Naive thymus-derived CD8-positive, alpha-beta T cell (primary cell): Measurements from ENCODE around the gene CD248. TPM values are rescaled to one million over a fixed set of nuclear protein-coding genes. Genes with fewer than 3 reads are reported as not detected.
"Not testable (repeated sequence)": the region's sequence is repeated elsewhere in the genome, so short reads cannot be mapped to it uniquely, and the experiment has no call there.

Experiments used
- ATAC-seq, 2 donors: fragments of 150-1000 bp; cut with Tn5 transposase in 1 of 2; sonication (Bioruptor Pico), chemical (Tn5 transposase) in 1 of 2; 1 replicate in 1 of 2; 2 replicates in 1 of 2; pipeline ENCODE4 v1.10.0; 2021; ENCODE audit warnings: mild to moderate bottlenecking in 2 of 2, moderate library complexity in 2 of 2
- POLR2A ChIA-PET: fragments of 350-600 bp; sonication (Branson Sonifier 250); formaldehyde crosslinking; loops from one replicate; lab custom pipeline; 2021; ENCODE audit warnings: antibody characterized with exemption; lab: Charles Lee
- DNase-seq, 10 donors: peaks; one replicate each; pipeline versions ENCODE4 v3.0.0 to v3.0.0-alpha.2; 2020 to 2022
- H3K27ac Mint-ChIP-seq, 10 donors: one replicate each; pipeline ENCODE4 v1.8.0; 2020 to 2022; ENCODE audit warnings: mild to moderate bottlenecking in 10 of 10, mixed read lengths in 10 of 10, moderate library complexity in 4 of 10, inconsistent platforms in 1 of 10
- H3K27me3 Mint-ChIP-seq, 5 donors: one replicate each; pipeline ENCODE4 v1.8.0; 2021 to 2022; ENCODE audit warnings: mixed read lengths in 5 of 5
- H3K36me3 Mint-ChIP-seq, 3 donors: one replicate each; pipeline ENCODE4 v1.8.0; 2020 to 2022; ENCODE audit warnings: mixed read lengths in 3 of 3, mild to moderate bottlenecking in 2 of 3, inconsistent platforms in 1 of 3
- H3K4me1 Mint-ChIP-seq, 4 donors: one replicate each; pipeline ENCODE4 v1.8.0; 2021 to 2022; ENCODE audit warnings: mixed read lengths in 4 of 4
- H3K4me3 Mint-ChIP-seq, 10 donors: one replicate each; pipeline ENCODE4 v1.8.0; 2020 to 2022; ENCODE audit warnings: mild to moderate bottlenecking in 10 of 10, mixed read lengths in 10 of 10, moderate library complexity in 6 of 10, inconsistent platforms in 1 of 10
- H3K9me3 Mint-ChIP-seq, 9 donors: one replicate each; pipeline ENCODE4 v1.8.0; 2020 to 2022; ENCODE audit warnings: mixed read lengths in 9 of 9, mild to moderate bottlenecking in 3 of 9, inconsistent platforms in 1 of 9, moderate library complexity in 1 of 9
- polyA plus RNA-seq, 3 donors: library from polyadenylated mRNA; unstranded; fragments of 300-500 nt; fragmentation: Illumina TruSeq; gene quantifications; one replicate each; pipeline ENCODE4 v1.2.3, GENCODE V29; 2021
- total RNA-seq, 8 experiments: library from RNA in 2 of 8; stranded (reverse) in 2 of 8; gene quantifications; one replicate each; pipeline ENCODE4 v1.2.3 and lab custom pipeline; 2021 to 2026

The CD248 gene
- total and polyA plus RNA-seq, 5 experiments from 2014 or later = 37.0 to 128 (median 43.8) TPM

DNA sequence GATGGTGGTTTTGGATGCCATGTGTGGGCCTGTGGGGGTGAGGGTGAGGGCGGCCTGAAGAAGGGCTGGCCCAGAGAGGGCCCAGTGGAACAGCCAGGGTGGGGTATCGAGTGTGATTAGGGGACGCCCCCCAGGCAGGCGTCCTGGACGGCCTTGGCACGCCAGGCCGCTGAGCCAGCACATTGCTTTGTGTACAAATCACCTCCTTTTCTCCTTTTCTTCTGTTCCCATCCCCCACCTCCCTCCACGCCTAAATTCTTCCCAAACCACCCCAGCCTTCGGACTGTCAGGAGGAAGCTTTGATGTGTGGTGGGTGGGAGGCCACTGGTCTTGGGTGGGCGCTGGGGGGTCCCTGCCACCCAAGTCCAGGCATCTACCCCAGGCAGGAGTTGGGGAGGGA lies 7.8 kb upstream of the CD248 start:
- ATAC-seq = no peak
- POLR2A ChIA-PET = interaction anchor here (0.6 to 4.0 kb wide), 5 partner anchors 10 to 1205 kb away, joined by 3 to 126 read pairs (median 3); partner anchors contain the start of genes BRMS1 and CD248
- H3K4me1 Mint-ChIP-seq = peaks cover 36 to 78% (median 69%) of the 10 kb centered on the region in 4 donors
- H3K4me3 Mint-ChIP-seq = peak overlapping the region in 4 of 10 donors; percentile 1 to 37 (median 16)
- DNase-seq = no peak
- no peaks in the 10 kb centered on the region for H3K27me3 Mint-ChIP-seq
- H3K36me3 Mint-ChIP-seq = no peaks in the 10 kb centered on the region
- peaks cover 0 to 2% (median 0%) of the 10 kb centered on the region in 9 donors for H3K9me3 Mint-ChIP-seq
- H3K27ac Mint-ChIP-seq = peak overlapping the region in 8 of 10 donors; percentile 42 to 93 (median 78)

DNA sequence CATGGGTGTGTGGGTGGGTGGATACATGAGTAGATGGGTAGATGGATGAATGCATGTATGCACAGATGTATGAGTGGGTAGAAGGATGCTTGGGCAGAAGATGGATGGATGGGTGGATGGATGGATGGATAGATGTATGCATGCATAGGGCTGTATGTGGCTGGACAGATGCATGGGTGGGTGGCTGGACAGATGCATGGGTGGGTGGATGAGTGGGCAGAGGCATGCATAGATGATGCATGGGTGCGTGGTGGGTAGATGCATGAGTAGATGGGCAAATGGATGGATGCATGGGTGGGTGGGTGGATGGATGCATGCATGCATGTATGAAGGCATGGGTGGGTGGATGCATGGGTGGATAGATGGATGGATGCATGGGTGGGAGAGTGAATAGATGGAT lies 6.8 kb upstream of the CD248 start:
- peaks cover 0 to 2% (median 0%) of the 10 kb centered on the region in 9 donors for H3K9me3 Mint-ChIP-seq
- H3K4me3 Mint-ChIP-seq = peak overlapping the region in 2 of 10 donors; percentile 1 to 38
- H3K27me3 Mint-ChIP-seq = no peaks in the 10 kb centered on the region
- peaks cover 42 to 83% (median 75%) of the 10 kb centered on the region in 4 donors for H3K4me1 Mint-ChIP-seq
- peak overlapping the region in 8 of 10 donors; percentile 57 to 92 (median 72) for H3K27ac Mint-ChIP-seq
- no peak for DNase-seq
- H3K36me3 Mint-ChIP-seq = no peaks in the 10 kb centered on the region
- no peak for ATAC-seq
- POLR2A ChIA-PET = interaction anchor here (1.0 to 4.0 kb wide), 3 partner anchors 9 to 65 kb away, joined by 3 to 126 read pairs (median 5); partner anchors contain the start of genes BRMS1 and CD248

DNA sequence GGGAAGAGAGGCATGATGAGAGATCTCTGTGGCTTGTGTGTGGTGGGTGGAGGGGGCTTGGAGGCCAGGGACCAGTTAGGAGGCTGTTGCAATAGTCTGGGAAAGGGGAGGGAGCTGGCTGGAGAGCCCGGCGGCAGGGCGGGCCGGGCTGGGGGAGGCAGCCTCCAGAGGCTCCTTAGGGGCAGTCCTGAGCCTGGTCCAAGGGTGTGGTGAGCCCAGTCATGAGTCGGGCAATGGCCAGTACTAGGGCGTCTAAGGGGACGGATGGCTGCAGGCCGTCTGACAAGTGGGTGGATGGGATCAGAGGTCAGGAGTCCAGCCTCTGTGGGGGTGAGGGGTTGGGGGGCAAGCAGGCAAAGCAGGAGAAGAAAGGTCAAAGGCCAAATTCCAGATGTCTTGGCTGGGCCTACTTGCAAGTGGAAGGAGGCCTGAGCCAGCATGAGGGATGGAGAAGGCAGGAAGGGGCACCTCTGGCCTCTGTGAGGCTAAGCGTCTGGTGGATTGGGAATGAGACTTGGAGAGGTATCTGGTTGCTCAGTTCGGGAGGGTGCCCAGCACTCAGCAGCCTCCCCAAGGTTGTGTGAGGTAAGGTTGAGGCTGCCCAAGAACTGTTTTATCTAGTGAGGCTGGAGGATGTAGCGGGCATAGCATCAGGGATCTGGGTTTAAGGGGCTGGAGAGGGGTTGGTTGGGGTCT lies 6.0 kb upstream of the CD248 start:
- H3K4me1 Mint-ChIP-seq = peaks cover 44 to 83% (median 75%) of the 10 kb centered on the region in 4 donors
- no peaks in the 10 kb centered on the region for H3K36me3 Mint-ChIP-seq
- H3K27ac Mint-ChIP-seq = peak overlapping the region; percentile 89 to 98 (median 94)
- no peak for ATAC-seq
- H3K4me3 Mint-ChIP-seq = peak overlapping the region in 2 of 10 donors; percentile 9 to 10
- H3K9me3 Mint-ChIP-seq = peaks cover 0 to 6% (median 0%) of the 10 kb centered on the region in 9 donors
- no peaks in the 10 kb centered on the region for H3K27me3 Mint-ChIP-seq
- POLR2A ChIA-PET = interaction anchor here (1.0 to 2.0 kb wide), 3 partner anchors 10 to 23 kb away, joined by 3 to 48 read pairs (median 4); partner anchors contain the start of gene RIN1
- DNase-seq = no peak

DNA sequence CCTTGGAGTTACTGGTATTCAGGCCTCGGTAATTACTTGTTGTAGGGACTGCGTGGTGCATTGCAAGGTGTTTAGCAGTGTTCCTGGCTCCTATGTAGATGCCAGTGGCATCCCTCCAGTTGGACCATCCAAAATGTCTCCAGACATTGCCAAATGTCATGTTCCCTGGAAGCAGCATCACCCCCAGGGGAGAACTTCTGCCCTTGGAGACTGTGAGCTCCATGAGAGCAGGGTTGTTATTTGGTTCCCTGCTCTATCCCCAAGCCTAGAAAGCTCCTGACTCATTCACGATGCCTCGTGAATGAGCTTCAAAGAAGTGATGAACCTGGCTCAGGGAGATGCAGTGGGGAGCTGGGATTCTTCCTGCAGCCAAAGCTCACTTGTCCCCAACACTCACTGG lies 4.8 kb upstream of the CD248 start:
- H3K27ac Mint-ChIP-seq = peak overlapping the region in 7 of 10 donors; percentile 31 to 96 (median 92)
- peaks cover 36 to 78% (median 71%) of the 10 kb centered on the region in 4 donors for H3K4me1 Mint-ChIP-seq
- DNase-seq = no peak
- no peaks in the 10 kb centered on the region for H3K27me3 Mint-ChIP-seq
- H3K36me3 Mint-ChIP-seq = no peaks in the 10 kb centered on the region
- H3K9me3 Mint-ChIP-seq = peaks cover 0 to 6% (median 0%) of the 10 kb centered on the region in 9 donors
- POLR2A ChIA-PET = interaction anchor here (0.8 to 2.0 kb wide), 4 partner anchors 9 to 40 kb away, joined by 3 to 48 read pairs (median 4); no protein-coding TSS in a partner anchor
- H3K4me3 Mint-ChIP-seq = no peak overlapping the region
- ATAC-seq = no peak

DNA sequence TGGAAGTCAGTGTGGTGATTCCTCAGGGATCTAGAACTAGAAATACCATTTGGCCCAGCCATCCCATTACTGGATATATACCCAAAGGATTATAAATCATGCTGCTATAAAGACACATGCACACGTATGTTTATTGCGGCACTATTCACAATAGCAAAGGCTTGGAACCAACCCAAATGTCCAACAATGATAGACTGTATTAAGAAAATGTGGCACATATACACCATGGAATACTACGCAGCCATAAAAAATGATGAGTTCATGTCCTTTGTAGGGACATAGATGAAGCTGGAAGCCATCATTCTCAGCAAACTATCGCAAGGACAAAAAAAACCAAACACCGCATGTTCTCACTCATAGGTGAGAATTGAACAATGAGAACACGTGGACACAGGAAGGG lies 3.9 kb upstream of the CD248 start:
- POLR2A ChIA-PET = interaction anchor here (1.3 kb wide), 1 partner anchor 8 kb away, joined by 6 read pairs; no protein-coding TSS in a partner anchor
- H3K9me3 Mint-ChIP-seq, ATAC-seq, H3K4me3 Mint-ChIP-seq, H3K36me3 Mint-ChIP-seq, DNase-seq, H3K27me3 Mint-ChIP-seq: not testable (repeated sequence)
- peak overlapping the region in 5 of 10 donors; percentile 21 to 100 (median 80) for H3K27ac Mint-ChIP-seq
- peaks cover 36 to 76% (median 69%) of the 10 kb centered on the region in 4 donors for H3K4me1 Mint-ChIP-seq

DNA sequence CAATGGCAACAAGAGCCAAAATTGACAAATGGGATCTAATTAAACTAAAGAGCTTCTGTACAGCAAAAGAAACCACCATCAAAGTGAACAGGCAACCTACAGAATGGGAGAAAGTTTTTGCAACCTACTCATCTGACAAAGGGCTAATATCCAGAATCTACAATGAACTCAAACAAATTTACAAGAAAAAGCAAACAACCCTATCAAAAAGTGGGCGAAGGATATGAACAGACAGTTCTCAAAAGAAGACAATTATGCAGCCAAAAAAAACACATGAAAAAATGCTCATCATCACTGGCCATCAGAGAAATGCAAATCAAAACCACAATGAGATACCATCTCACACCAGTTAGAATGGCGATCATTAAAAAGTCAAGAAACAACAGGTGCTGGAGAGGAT lies 3.4 kb upstream of the CD248 start:
- peaks cover 40 to 76% (median 69%) of the 10 kb centered on the region in 4 donors for H3K4me1 Mint-ChIP-seq

DNA sequence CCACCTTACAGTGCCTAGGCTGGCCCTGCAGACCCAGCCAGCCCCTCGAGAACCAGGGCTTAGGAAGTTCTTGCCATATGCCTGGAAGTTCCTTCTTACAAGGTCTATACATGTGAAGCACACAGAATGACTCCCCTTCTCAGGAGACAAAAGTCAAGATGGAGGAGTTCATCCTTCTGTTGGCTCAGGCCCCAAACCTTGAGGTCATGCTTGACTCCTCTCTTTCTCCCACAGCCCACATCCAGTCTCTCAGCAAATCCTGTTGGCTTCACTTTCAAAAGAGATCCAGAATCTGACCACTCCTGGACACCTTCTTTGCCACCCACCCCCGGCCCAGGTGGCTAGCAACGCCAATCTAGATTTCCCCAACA lies 1.7 kb upstream of the CD248 start:
- peak overlapping the region; percentile 73 to 97 (median 90) for H3K4me3 Mint-ChIP-seq
- no peak for DNase-seq

More for the DNA sequence above, 3.4 kb upstream of the CD248 start:
- POLR2A ChIA-PET = interaction anchor here (1.3 kb wide), 1 partner anchor 8 kb away, joined by 6 read pairs; no protein-coding TSS in a partner anchor
- DNase-seq, H3K9me3 Mint-ChIP-seq, ATAC-seq, H3K36me3 Mint-ChIP-seq, H3K27me3 Mint-ChIP-seq: not testable (repeated sequence)
- H3K27ac Mint-ChIP-seq = peak overlapping the region; percentile 84 to 100 (median 99)
- peak overlapping the region in 1 of 10 donors; percentile 42 for H3K4me3 Mint-ChIP-seq

DNA sequence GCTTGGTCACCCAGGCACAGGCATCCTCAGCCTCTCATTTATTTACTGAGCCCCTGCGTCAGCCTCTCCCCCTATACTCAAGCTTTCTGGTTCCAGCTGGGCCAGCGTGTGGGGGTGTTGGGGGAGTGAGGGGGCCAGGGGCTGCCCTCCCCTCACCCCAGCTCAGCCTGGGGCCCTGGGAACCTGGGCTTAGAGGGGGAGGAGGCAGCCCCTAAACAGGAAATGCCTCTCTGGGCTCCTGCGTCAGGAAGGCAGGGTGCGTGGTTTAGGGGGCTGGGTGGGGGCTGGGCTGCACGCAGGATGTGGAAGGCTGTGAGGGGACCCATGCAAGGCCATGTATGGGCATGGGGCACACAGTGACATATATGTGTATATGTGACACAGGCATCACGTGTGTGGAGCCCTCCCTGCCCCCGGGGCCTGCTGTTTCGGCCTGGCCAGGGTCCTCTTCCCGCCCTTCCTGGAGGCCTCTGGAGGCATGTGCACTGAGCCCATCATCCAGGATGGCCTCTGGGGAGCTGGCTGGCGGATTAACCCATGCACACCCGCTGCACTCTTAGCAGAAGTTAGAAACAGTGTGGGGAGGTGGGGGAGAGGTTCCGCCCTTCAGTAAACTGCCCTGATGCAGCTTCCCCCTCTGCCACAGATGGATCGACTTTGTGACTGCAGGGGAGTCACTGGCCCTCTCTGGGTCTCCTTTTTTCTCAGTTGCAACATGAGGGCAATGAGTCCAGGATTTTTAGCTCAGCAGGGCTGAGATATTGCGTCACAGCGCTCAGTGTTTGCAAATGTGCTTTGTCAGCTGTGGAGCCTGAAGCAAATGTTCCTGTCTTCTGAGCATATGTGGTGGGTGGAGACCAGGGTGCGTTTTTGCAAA lies 1.1 kb upstream of the CD248 start:
- no peaks in the 10 kb centered on the region for H3K27me3 Mint-ChIP-seq
- peak overlapping the region; percentile 73 to 97 (median 90) for H3K4me3 Mint-ChIP-seq
- DNase-seq (peak; percentile 75 to 98 (median 93)), ATAC-seq (peak; percentile 72 to 85)
- peaks cover 36 to 76% (median 60%) of the 10 kb centered on the region in 4 donors for H3K4me1 Mint-ChIP-seq
- POLR2A ChIA-PET = interaction anchor here (1.0 to 7.7 kb wide), 21 partner anchors 8 to 1035 kb away, joined by 3 to 126 read pairs (median 5); partner anchors contain the start of genes B4GAT1, BRMS1, CCDC85B and CFL1
- H3K27ac Mint-ChIP-seq = peak overlapping the region; percentile 84 to 100 (median 100)
- H3K9me3 Mint-ChIP-seq = peaks cover 0 to 6% (median 0%) of the 10 kb centered on the region in 9 donors
- peaks cover 0 to 4% (median 4%) of the 10 kb centered on the region in 3 donors for H3K36me3 Mint-ChIP-seq

More for the DNA sequence above, 1.7 kb upstream of the CD248 start:
- Mint-ChIP-seq H3K27ac (peak overlapping the region; percentile 84 to 100 (median 100)), H3K4me1 (peaks cover 42 to 82% (median 66%) of the 10 kb centered on the region in 4 donors), H3K27me3 (no peaks in the 10 kb centered on the region), H3K36me3 (peaks cover 0 to 4% (median 4%) of the 10 kb centered on the region in 3 donors), H3K9me3 (peaks cover 0 to 6% (median 0%) of the 10 kb centered on the region in 9 donors)
- no peak for ATAC-seq
- POLR2A ChIA-PET = interaction anchor here (1.2 to 7.7 kb wide), 8 partner anchors 7 to 53 kb away, joined by 3 to 126 read pairs (median 13); partner anchors contain the start of genes B4GAT1, BRMS1, RAB1B and RIN1

DNA sequence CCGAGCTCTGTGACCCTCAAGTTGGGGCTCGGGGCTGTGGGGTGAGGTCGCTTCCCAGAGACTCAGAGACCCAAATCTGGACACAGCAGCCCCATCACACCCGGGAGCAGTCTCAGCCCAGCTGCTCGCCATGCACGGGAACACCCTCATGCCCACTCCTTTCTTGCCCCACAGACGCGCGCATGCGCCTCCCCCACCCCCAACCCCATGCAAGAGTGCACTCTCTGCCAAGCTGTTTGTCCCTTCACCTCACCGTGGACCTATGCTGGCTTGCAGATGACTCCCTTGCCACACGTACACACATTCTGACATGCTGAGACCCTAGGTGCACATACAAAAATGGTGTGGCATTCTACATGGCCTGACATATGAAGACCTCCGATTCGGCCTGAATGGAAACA lies 478 bp upstream of the CD248 start:
- DNase-seq (peak in 9 of 10 donors; percentile 58 to 88 (median 71)), ATAC-seq (peak; percentile 23 to 34)
- Mint-ChIP-seq H3K9me3 (peaks cover 0 to 6% (median 0%) of the 10 kb centered on the region in 9 donors), H3K4me1 (peaks cover 33 to 70% (median 57%) of the 10 kb centered on the region in 4 donors), H3K27me3 (no peaks in the 10 kb centered on the region), H3K36me3 (peaks cover 0 to 4% (median 4%) of the 10 kb centered on the region in 3 donors), H3K27ac (peak overlapping the region; percentile 84 to 100 (median 100)), H3K4me3 (peak overlapping the region; percentile 73 to 97 (median 90))
- POLR2A ChIA-PET = interaction anchor here (0.5 to 7.7 kb wide), 25 partner anchors 8 to 1036 kb away, joined by 3 to 126 read pairs (median 4); partner anchors contain the start of genes B4GAT1, BRMS1, CCDC85B and CFL1

DNA sequence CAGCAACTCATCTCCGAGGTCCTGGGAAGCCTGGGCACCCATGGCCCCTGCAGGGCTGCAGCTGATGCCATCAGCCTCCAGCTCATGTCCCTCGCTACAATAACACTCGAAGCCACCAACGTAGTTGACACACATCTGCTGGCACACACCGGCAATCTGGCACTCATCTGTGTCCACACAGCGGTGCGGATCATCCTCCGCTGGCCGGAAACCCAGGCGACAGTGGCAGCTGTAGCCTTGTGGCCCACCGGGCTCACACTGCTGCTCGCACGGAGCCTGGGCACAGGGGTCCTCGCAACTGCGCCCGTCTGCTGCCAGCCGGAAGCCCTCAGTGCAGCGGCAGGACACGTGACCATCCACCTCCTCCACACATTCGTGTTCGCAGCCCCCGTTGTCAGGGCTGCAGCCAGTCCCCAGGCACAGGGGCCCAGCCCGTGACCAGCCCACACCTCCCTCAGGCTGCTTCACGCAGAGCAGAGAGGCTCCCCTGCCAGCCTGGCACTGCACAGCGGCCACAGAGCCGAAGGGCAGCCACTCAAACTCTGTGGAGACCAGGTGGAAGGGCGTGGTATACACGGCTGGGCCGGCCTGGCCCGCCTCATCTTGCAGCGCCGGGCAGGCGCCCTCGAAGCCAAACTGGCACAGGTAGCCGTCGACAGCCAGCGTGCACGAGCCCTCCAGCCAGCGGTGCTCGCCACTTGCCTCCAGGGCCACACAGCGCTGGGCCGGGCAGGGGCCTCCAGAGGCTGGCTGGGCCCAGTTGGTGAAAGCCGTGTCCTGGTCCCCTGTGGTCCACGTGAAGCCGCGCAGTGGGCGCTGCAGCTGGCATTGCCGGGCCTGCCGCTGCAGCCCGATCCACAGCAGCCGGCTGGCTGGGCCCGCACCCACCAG lies 678 bp downstream of the CD248 start:
- H3K4me3 Mint-ChIP-seq = peak overlapping the region; percentile 73 to 99 (median 96)
- ATAC-seq = peak in 1 of 2 donors; percentile 6
- peak in 9 of 10 donors; percentile 46 to 86 (median 68) for DNase-seq
- peak overlapping the region; percentile 92 to 100 (median 99) for H3K27ac Mint-ChIP-seq
- peaks cover 0 to 6% (median 0%) of the 10 kb centered on the region in 9 donors for H3K9me3 Mint-ChIP-seq
- no peaks in the 10 kb centered on the region for H3K27me3 Mint-ChIP-seq
- peaks cover 0 to 4% (median 4%) of the 10 kb centered on the region in 3 donors for H3K36me3 Mint-ChIP-seq
- POLR2A ChIA-PET = interaction anchor here (0.6 to 7.7 kb wide), 22 partner anchors 9 to 1455 kb away, joined by 3 to 126 read pairs (median 5); partner anchors contain the start of genes B4GAT1, BRMS1, MALAT1 and MRPL11
- H3K4me1 Mint-ChIP-seq = peaks cover 31 to 60% (median 52%) of the 10 kb centered on the region in 4 donors
